Activated T-cell treated with anti-CD3 and anti-CD28 coated beads for 24 hours (primary cell): ENCODE data around the gene TMOD2.

Experiments
- DNase-seq: peaks from one replicate; pipeline ENCODE4 v3.0.0-alpha.2; 2020; ENCODE audit warnings: low read depth

Gene TMOD2

GRCh38 chr15:51818150-51818549 lies 66.8 kb downstream of the TMOD2 start:
- DNase-seq: no peak

GRCh38 chr15:51825698-51826097 lies 74.3 kb downstream of the TMOD2 start:
- no peak for DNase-seq

DNA sequence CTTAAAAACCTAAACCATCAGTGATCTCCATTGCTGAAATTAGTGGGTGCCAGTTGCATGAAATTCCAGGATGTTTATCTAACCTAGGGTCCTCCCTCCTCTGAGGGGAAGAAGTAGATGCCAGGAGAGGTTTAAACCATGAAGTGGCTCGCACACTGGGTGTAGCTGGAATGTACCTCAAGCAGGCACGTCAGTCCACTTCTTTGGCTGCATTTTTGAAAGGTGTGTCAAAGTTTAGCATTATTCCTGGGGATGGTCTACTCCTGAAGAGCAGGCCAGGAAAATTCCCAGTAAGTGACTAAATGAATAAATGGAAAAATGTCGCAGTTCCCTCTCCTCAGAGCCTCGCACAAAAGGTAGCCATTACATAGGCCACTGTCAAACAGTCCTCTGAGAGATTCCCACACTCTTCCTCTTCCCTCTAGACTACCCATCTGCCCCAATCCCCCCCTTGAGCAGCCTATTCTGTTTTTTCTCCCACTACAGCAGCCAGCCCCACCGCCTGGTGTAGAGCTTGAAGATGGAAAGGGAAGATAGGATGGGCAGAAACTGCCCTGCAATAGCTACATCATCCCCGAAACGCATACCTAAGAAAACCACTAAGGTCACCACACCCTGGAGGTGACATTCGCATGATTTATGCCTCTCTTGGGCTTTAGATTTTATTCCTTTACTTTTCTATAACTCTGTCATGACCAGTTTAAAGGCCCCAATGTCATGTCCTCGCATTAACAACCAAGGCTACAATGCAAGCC lies 77.4 kb downstream of the TMOD2 start:
- no peak for DNase-seq

GRCh38 chr15:51829376-51830275 lies 78.2 kb downstream of the TMOD2 start, which contains the start of gene TMOD3:
TMOD3 (plus strand) TSS chr15:51829653; CDS start chr15:51862885, 33,232 bp downstream.
- peak; percentile 87 for DNase-seq

DNA sequence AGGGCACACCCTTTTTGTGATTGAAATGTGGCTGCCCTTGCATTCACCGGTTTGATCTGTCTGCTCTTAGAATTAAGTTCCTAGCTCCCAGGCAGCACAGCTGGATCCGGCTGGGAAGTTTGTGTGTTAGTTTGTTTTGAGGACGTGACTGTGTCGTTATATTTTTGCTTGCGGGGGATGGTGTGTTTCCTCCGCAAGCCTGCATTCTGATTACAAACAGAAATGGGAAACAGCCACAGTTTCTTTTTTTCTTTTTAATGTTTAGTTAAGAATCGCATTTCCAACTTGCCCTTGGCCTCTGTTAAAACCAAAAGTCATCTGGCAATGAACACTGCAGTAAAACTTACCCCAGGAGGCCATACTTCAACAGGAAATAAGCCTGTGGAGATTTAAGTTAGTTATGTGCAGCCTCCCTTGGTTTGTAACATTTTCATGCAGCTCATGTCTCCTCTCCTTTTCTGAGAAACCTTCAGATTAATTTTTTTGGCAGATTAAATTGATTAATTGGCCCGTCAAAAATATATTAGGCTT lies 78.9 kb downstream of the TMOD2 start:
- DNase-seq: no peak

- DNase-seq: no peak
Observed at GRCh38 chr15:51833772-51834171, 82.4 kb downstream of the TMOD2 start.

- no peak for DNase-seq
Observed at GRCh38 chr15:51837792-51838251, 86.4 kb downstream of the TMOD2 start.

DNA sequence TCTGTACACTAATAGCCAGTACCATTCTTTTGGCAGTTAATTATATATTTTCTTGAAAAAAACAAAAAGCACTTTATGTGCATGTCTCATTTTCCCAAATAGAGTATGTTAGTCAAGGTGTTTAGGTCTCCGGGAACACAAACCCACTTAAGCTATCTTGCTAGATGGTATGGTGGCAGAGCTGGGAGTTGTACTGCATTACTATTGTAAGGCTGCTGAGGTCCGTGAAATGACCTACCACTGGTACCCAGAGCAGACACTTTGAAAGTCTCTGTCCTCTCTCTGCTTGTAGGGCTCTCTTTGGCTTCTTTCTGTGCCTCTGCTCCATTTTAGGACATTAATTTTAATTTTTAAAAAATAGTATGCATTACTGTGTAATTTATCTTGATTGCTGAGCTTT lies 86.9 kb downstream of the TMOD2 start:
- no peak for DNase-seq

DNA sequence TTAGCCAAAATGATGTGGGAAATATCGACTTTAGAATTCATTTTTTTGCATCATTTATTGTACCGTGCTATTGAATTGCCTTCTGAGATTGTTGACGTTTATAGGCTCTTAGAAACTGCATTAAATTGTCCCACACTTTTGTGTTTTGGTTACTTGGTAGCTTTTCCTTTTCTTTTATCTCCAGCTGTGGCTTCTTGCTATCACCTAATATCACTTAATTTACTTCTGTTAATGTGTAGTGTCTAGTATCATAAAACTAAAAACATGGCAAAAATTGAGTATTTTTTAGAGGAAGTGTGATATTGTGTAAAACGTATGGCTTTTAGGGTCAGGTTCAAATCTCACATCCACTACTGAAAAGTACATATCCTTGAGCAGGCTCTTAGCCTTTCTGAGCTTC lies 89.3 kb downstream of the TMOD2 start:
- DNase-seq: no peak

GRCh38 chr15:51841406-51842040 lies 90.1 kb downstream of the TMOD2 start:
- no peak for DNase-seq

GRCh38 chr15:51842265-51842664 lies 90.9 kb downstream of the TMOD2 start:
- no peak for DNase-seq

- no peak for DNase-seq
Observed at GRCh38 chr15:51842852-51843737, 91.7 kb downstream of the TMOD2 start.

DNA sequence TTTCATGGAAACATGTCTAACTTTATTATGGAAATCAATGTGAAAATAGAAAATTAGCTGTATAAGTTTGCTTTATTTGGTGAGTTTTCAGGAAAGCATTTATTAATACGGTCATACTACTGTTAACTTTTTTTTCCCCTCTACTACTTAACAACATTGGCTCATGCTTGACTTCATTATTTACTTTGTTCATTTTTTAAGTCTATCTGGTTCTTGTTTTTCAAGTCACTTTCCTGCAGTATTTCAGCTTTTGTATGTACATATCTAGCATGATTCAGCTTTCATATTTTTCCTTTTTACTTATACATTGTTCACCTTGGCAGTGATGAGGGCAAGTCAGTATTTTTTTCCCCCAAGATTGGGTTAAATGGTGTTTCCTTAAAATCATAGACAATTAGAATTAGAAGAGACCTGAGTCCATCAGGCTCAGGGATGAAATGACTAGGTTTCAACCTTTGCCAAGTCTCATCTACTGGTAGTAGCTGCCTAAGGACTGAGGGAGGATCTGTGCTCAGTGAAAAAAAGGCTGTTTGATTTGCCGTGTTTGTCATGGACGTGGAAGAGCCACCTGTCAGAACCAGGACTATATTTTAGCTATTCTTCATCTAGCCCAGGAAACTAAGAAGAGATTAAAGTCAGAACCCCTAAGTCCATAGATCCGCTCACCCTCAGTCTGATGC lies 93.5 kb downstream of the TMOD2 start:
- DNase-seq: no peak

DNA sequence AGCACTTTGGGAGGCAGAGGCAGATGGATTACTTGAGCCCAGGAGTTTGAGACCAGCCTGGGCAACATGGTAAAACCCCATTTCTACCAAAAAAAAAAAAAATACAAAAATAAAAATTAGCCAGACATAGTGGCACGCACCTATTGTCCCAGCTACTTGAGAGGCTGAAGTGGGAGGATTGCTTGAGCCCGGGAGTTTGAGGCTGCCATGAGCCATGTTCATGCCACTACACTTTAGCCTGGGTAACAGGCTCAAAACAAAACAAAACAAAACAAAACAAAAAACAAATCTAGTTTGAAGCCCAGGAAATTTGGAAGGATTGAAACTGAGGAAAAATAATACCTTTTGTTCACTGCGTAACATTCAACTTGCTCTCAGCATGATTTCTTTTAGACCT lies 94.7 kb downstream of the TMOD2 start:
- no peak for DNase-seq

- no peak for DNase-seq
Observed at GRCh38 chr15:51846463-51847230, 95.2 kb downstream of the TMOD2 start.

GRCh38 chr15:51848811-51849210 lies 97.4 kb downstream of the TMOD2 start:
- no peak for DNase-seq

GRCh38 chr15:51849860-51850259 lies 98.5 kb downstream of the TMOD2 start:
- no peak for DNase-seq

- DNase-seq: no peak
Observed at GRCh38 chr15:51853998-51854397, 102.6 kb downstream of the TMOD2 start.

- DNase-seq: no peak
Observed at GRCh38 chr15:51855612-51856011, 104.2 kb downstream of the TMOD2 start.
